Measurements from ENCODE around the gene GNA14. TPM values are rescaled to one million over a fixed set of nuclear protein-coding genes. Genes with fewer than 3 reads are reported as not detected.

GNA14 gene
- total and polyA plus RNA-seq, 2 of the 8 experiments (the other 6 are each of a cell fraction or from before 2014, with no cell fraction given): 3.4 to 6.3 TPM

DNA sequence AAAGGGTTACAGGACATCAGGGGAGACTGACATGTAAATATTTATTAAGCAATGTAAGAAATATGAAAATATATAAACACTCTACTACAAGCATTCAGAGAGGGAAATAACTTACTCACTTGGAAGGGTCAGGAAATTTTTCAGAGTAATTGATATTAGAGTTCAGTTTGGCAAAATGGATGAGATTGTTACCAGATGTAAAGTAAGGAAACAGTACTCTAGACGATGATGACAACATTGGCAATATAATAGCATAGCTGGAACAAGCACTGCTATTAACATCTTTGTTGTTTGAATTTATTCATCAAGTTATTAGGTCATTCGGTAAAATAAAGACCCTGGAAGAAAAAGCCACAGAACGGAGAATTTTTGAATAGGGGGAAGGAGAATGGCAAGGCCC is 49.1 kb downstream of the GNA14 start (continued):
- TF ChIP-seq CHD2 (IDR thresholded peaks at IDR 0.05; ENCODE audit: low read length): no peak

Data from H1 (cell line).